H1 (cell line): ENCODE data around the gene CABP4. TPM values are rescaled to one million over a fixed set of nuclear protein-coding genes. Genes with fewer than 3 reads are reported as not detected.

Source experiments
- CTCF ChIA-PET: fragments of 300-600 bp; sonication (Branson Sonifier 250); formaldehyde crosslinking; loops from one replicate; lab custom pipeline; 2021; ENCODE audit not compliant: partially characterized antibody; lab: Charles Lee
- POLR2A ChIA-PET: fragments of 300-600 bp; sonication (Branson Sonifier 250); formaldehyde crosslinking; loops from one replicate; lab custom pipeline; 2021; ENCODE audit warnings: inconsistent platforms; ENCODE audit not compliant: partially characterized antibody; lab: Charles Lee
- DNase-seq, 2 experiments: peaks; one replicate each; pipeline versions ENCODE4 v3.0.0 to v3.0.0-alpha.2; 2010 to 2022; ENCODE audit warnings: low spot score in 2 of 2, low read depth in 1 of 2, mixed read lengths in 1 of 2
- FAIRE-seq: peaks from 2 replicates; lab custom pipeline; 2011; peaks lifted over from hg19 to GRCh38; lab: Jason Lieb, UNC
- H2AFZ ChIP-seq: 2 replicates; pipeline ENCODE4 v1.8.1; 2012; ENCODE audit warnings: low read length, inconsistent platforms
- H2AK5ac ChIP-seq: 2 replicates; pipeline ENCODE4 v1.6.1; 2013; ENCODE audit warnings: low read depth, low read length
- H2BK120ac ChIP-seq: replicated peaks from 2 replicates; pipeline ENCODE3; 2013; ENCODE audit warnings: low read depth, low read length, inconsistent platforms
- H2BK12ac ChIP-seq: 2 replicates; pipeline ENCODE4 v1.6.1; 2013; ENCODE audit warnings: low read depth, low read length
- H2BK15ac ChIP-seq: 2 replicates; pipeline ENCODE4 v1.6.1; 2013; ENCODE audit warnings: low read length
- H2BK20ac ChIP-seq: 2 replicates; pipeline ENCODE4 v1.6.1; 2013; ENCODE audit warnings: low read length
- H2BK5ac ChIP-seq: 2 replicates; pipeline ENCODE4 v1.6.1; 2013; ENCODE audit warnings: low read depth, low read length
- H3K14ac ChIP-seq: 2 replicates; pipeline ENCODE4 v1.6.1; 2013; ENCODE audit warnings: inconsistent platforms; ENCODE audit not compliant: insufficient read length
- H3K18ac ChIP-seq: 2 replicates; pipeline ENCODE4 v1.6.1; 2013; ENCODE audit warnings: low read length; ENCODE audit errors: extremely low read depth
- H3K23ac ChIP-seq: 2 replicates; pipeline ENCODE4 v1.6.1; 2013; ENCODE audit warnings: inconsistent platforms; ENCODE audit not compliant: insufficient read length
- H3K23me2 ChIP-seq: 2 replicates; pipeline ENCODE4 v1.6.1; 2013; ENCODE audit warnings: low read depth, low read length
- H3K27ac ChIP-seq: 2 replicates; pipeline ENCODE4 v1.6.1; 2011; ENCODE audit warnings: low read depth, low read length, inconsistent platforms
- H3K27me3 ChIP-seq, 4 experiments: replicated peaks in 1 of 4; 1 replicate in 1 of 4; 2 replicates in 3 of 4; pipeline versions ENCODE4 v1.6.1 to v1.8.1; 2011 to 2013; ENCODE audit warnings: low read length in 3 of 4, mild to moderate bottlenecking in 3 of 4, inconsistent platforms in 2 of 4, mixed read lengths in 2 of 4, moderate library complexity in 1 of 4; ENCODE audit not compliant: control insufficient read depth in 3 of 4, insufficient read depth in 3 of 4; ENCODE audit errors: extremely low read depth in 1 of 4
- H3K36me3 ChIP-seq, 4 experiments: 2 replicates each; pipeline versions ENCODE4 v1.6.1 to v1.8.1; 2011 to 2013; ENCODE audit warnings: mild to moderate bottlenecking in 4 of 4, low read length in 3 of 4, moderate library complexity in 2 of 4, control low read depth in 1 of 4, inconsistent platforms in 1 of 4; ENCODE audit not compliant: insufficient read depth in 4 of 4, control insufficient read depth in 2 of 4
- H3K4ac ChIP-seq: replicated peaks from 2 replicates; pipeline ENCODE3; 2013; ENCODE audit warnings: low read length, low read depth, mixed read lengths, inconsistent platforms; ENCODE audit not compliant: insufficient read length
- H3K4me1 ChIP-seq, 4 experiments: replicated peaks in 1 of 4; 1 replicate in 1 of 4; 2 replicates in 3 of 4; pipeline versions ENCODE4 v1.6.1 to v1.8.1; 2011 to 2013; ENCODE audit warnings: low read length in 3 of 4, inconsistent platforms in 2 of 4, mixed read lengths in 1 of 4; ENCODE audit not compliant: insufficient read depth in 4 of 4, control insufficient read depth in 3 of 4
- H3K4me2 ChIP-seq, 2 experiments: 2 replicates each; pipeline versions ENCODE4 v1.6.1 to v1.8.1; 2011 to 2013; ENCODE audit warnings: low read depth in 2 of 2, low read length in 2 of 2, control low read depth in 1 of 2, inconsistent platforms in 1 of 2, mild to moderate bottlenecking in 1 of 2; ENCODE audit not compliant: insufficient read depth in 1 of 2
- H3K4me3 ChIP-seq, 4 experiments: fragments of 200-600, 300-600 bp in 1 of 4; sonication (generic), shearing (Covaris generic), sonication (Bioruptor Twin) in 1 of 4; 2 replicates each; pipeline versions ENCODE4 v1.5.1 to v1.8.1; 2011 to 2016; ENCODE audit warnings: low read length in 4 of 4, low read depth in 3 of 4, control low read depth in 2 of 4, inconsistent platforms in 2 of 4, mild to moderate bottlenecking in 2 of 4, mixed read lengths in 1 of 4, moderate library complexity in 1 of 4; ENCODE audit not compliant: insufficient read depth in 2 of 4; ENCODE audit errors: extremely low read depth in 1 of 4
- H3K56ac ChIP-seq: replicated peaks from 2 replicates; pipeline ENCODE3; 2013; ENCODE audit warnings: low read depth, mild to moderate bottlenecking, mixed read lengths, low read length, inconsistent platforms; ENCODE audit not compliant: insufficient read length
- H3K79me1 ChIP-seq: 2 replicates; pipeline ENCODE4 v1.6.1; 2013; ENCODE audit warnings: low read depth, low read length, control low read depth
- H3K79me2 ChIP-seq, 2 experiments: 2 replicates each; pipeline versions ENCODE4 v1.6.1 to v1.8.1; 2012 to 2013; ENCODE audit warnings: low read length in 2 of 2, mild to moderate bottlenecking in 2 of 2, inconsistent platforms in 1 of 2; ENCODE audit not compliant: insufficient read depth in 2 of 2, control insufficient read depth in 1 of 2
- H3K9ac ChIP-seq, 4 experiments: replicated peaks in 1 of 4; 1 replicate in 1 of 4; 2 replicates in 3 of 4; pipeline versions ENCODE4 v1.6.1 to v1.8.1; 2011 to 2013; ENCODE audit warnings: low read depth in 3 of 4, low read length in 3 of 4, control low read depth in 2 of 4, mild to moderate bottlenecking in 2 of 4, moderate library complexity in 2 of 4, inconsistent platforms in 1 of 4; ENCODE audit errors: extremely low read depth in 1 of 4
- H3K9me3 ChIP-seq, 2 experiments: 2 replicates each; pipeline versions ENCODE4 v1.6.1 to v1.8.1; 2012 to 2013; ENCODE audit warnings: mild to moderate bottlenecking in 2 of 2, moderate library complexity in 2 of 2, control low read depth in 1 of 2, inconsistent platforms in 1 of 2, low read depth in 1 of 2, low read length in 1 of 2, mixed read lengths in 1 of 2; ENCODE audit not compliant: insufficient read depth in 2 of 2
- H4K20me1 ChIP-seq, 2 experiments: replicated peaks in 1 of 2; 2 replicates each; pipeline versions ENCODE3 to v1.8.1; 2011 to 2013; ENCODE audit warnings: inconsistent platforms in 2 of 2, low read length in 2 of 2, mild to moderate bottlenecking in 1 of 2; ENCODE audit not compliant: insufficient read depth in 2 of 2, control insufficient read depth in 1 of 2
- H4K5ac ChIP-seq: 2 replicates; pipeline ENCODE4 v1.6.1; 2013; ENCODE audit warnings: low read length, low read depth, mixed read lengths, inconsistent platforms; ENCODE audit not compliant: insufficient read length
- H4K8ac ChIP-seq: 2 replicates; pipeline ENCODE4 v1.8.0; 2013; ENCODE audit warnings: mild to moderate bottlenecking, moderate library complexity, low read length, inconsistent platforms; ENCODE audit not compliant: insufficient read depth; ENCODE audit errors: extremely low read depth
- H4K91ac ChIP-seq: replicated peaks from 2 replicates; pipeline ENCODE3; 2013; ENCODE audit warnings: low read length, mixed read lengths, inconsistent platforms; ENCODE audit not compliant: insufficient read length
- ATF2 ChIP-seq: IDR thresholded peaks from 2 replicates; pipeline ENCODE4 v1.6.1; 2012; ENCODE audit warnings: low read length, inconsistent platforms
- ATF3 ChIP-seq: IDR thresholded peaks from 2 replicates; pipeline ENCODE4 v1.6.1; 2011; ENCODE audit warnings: low read depth, mild to moderate bottlenecking, low read length; ENCODE audit not compliant: insufficient read depth
- EZH2 ChIP-seq: fragments of 200-600 bp; sonication (generic); IDR thresholded peaks from 2 replicates; pipeline ENCODE4 v1.7.1; 2012; ENCODE audit warnings: low read depth, mild to moderate bottlenecking, moderate library complexity, low read length, inconsistent platforms; ENCODE audit not compliant: severe bottlenecking
- JUN ChIP-seq: IDR thresholded peaks from 2 replicates; pipeline ENCODE4 v1.6.1; 2011; ENCODE audit warnings: low read depth, mild to moderate bottlenecking, improper control_type of control experiment, low read length
- KDM1A ChIP-seq: fragments of 200-600, 300-600 bp; sonication (generic); IDR thresholded peaks from 2 replicates; pipeline ENCODE4 v1.7.1; 2016; ENCODE audit warnings: mild to moderate bottlenecking, low read length, borderline replicate concordance
- POLR2AphosphoS5 ChIP-seq: IDR thresholded peaks from 2 replicates; pipeline ENCODE4 v1.6.1; 2011; ENCODE audit warnings: low read depth, low read length
- RNF2 ChIP-seq: fragments of 200-900, 300-1000 bp; sonication (generic); IDR thresholded peaks from 2 replicates; pipeline ENCODE4 v1.7.1; 2016; ENCODE audit warnings: borderline replicate concordance, low read depth, mild to moderate bottlenecking, antibody characterized with exemption, low read length; ENCODE audit not compliant: poor library complexity, severe bottlenecking; ENCODE audit errors: missing control alignments
- TAF1 ChIP-seq: IDR thresholded peaks from 2 replicates; pipeline ENCODE4 v1.6.1; 2011; ENCODE audit warnings: mild to moderate bottlenecking, low read depth, low read length
- WGBS, 2 experiments: shearing (Covaris generic) in 1 of 2; methylation state at CpG; one replicate each; pipeline versions ENCODE4 v1.1.6 to v1.1.7; 2013 to 2015; ENCODE audit warnings: low lambda C conversion rate in 2 of 2, mixed read lengths in 2 of 2, inconsistent platforms in 1 of 2, low coverage in 1 of 2, missing lambda C conversion rate in 1 of 2; ENCODE audit not compliant: insufficient replicate concordance in 2 of 2, insufficient coverage in 1 of 2, insufficient read length in 1 of 2; ENCODE audit errors: extremely low coverage in 1 of 2, missing lambda C conversion rate in 1 of 2; 5-methylcytosine and 5-hydroxymethylcytosine counted together
- polyA plus RNA-seq, 7 experiments: library from polyadenylated mRNA; depleted of rRNA in 3 of 7; stranded (reverse) in 5 of 7; unstranded in 2 of 7; fragments of >200 nt in 5 of 7; fragments of 200-250 nt in 2 of 7; gene quantifications; 1 replicate in 5 of 7; 2 replicates in 1 of 7; 4 replicates in 1 of 7; pipeline versions ENCODE4 v1.2.1 to v1.2.3, GENCODE V29; 2011 to 2013; ENCODE audit warnings: missing spikeins in 2 of 7, mixed read lengths in 2 of 7
- total RNA-seq: library from RNA; stranded (reverse); fragmentation: NEBNext Ultra II Directional; extraction: Animal tissue kit (Norgen Biotek cat#: 25700); gene quantifications from 2 replicates; pipeline ENCODE4 v1.2.1, GENCODE V29; 2021

Gene CABP4
- total and polyA plus RNA-seq, 2 of the 8 experiments (the other 6 are each of a cell fraction or from before 2014, with no cell fraction given), result not detected

GRCh38 chr11:67507864-67508485 is 52.8 kb downstream of the CABP4 start, which contains the start of gene CDK2AP2:
TSS of gene CDK2AP2 (minus strand) at chr11:67508162. CDS start at chr11:67508082, 80 bp downstream.
- Histone ChIP-seq H2AFZ (peak within 1 kb of the TSS; percentile 47; the same call in 1 of the 2 replicates), H2BK120ac (no peak within 1 kb of the TSS), H3K27ac (peak within 1 kb of the TSS; percentile 88), H3K79me2 (0 out of 4 replicates have a peak, but pooled peaks cover 0 to 8% of the 10 kb centered on the region in 2 experiments), H4K8ac (peak within 1 kb of the TSS; percentile 96), H4K20me1 (peaks cover 3 to 11% of the 10 kb centered on the region in 2 experiments), H3K36me3 (no peaks in the 10 kb centered on the region), H3K9ac (peak within 1 kb of the TSS; percentile 72 to 87 (median 80)), H2BK15ac (no peak within 1 kb of the TSS), H3K18ac (peak within 1 kb of the TSS; percentile 99), H3K4me3 (peak within 1 kb of the TSS; percentile 74 to 89 (median 86)), H3K23ac (no peak within 1 kb of the TSS), H2BK12ac (peak within 1 kb of the TSS; percentile 75; the same call in 1 of the 2 replicates), H3K79me1 (no peaks in the 10 kb centered on the region), H2BK20ac (no peak within 1 kb of the TSS), H3K4me2 (peak within 1 kb of the TSS; percentile 66 to 84), H3K14ac (no peak within 1 kb of the TSS), H4K91ac (no peak within 1 kb of the TSS), H2AK5ac (no peak within 1 kb of the TSS), H3K9me3 (no peaks in the 10 kb centered on the region), H2BK5ac (peak within 1 kb of the TSS; percentile 96), H3K23me2 (peaks cover 23% of the 10 kb centered on the region), H3K4me1 (peaks cover 0 to 30% (median 10%) of the 10 kb centered on the region in 4 experiments; a peak in 6 of 7 replicates), H3K4ac (no peak within 1 kb of the TSS), H3K27me3 (peaks cover 0 to 10% (median 5%) of the 10 kb centered on the region in 4 experiments; a peak in 3 of 7 replicates), H3K56ac (peak within 1 kb of the TSS; percentile 85), H4K5ac (peak within 1 kb of the TSS; percentile 87)
- peak; percentile 98 to 99 for DNase-seq
- WGBS, 2 experiments, result 1% methylated on average over 54 of the region's 57 CpGs; no CpG with 5 or more reads in 1 of the 2 experiments
- no peak for FAIRE-seq
- CTCF ChIA-PET, result interaction anchor here (1.2 kb wide), 1 partner anchor 151 kb away, joined by 4 read pairs; no protein-coding TSS in a partner anchor
- POLR2A ChIA-PET, result interaction anchor here (0.8 to 1.0 kb wide), 4 partner anchors 9 to 43 kb away, joined by 3 to 5 read pairs (median 4); no protein-coding TSS in a partner anchor
- TF ChIP-seq EZH2 (no peak), POLR2AphosphoS5 (peak; percentile 42; the same call in 1 of the 2 replicates), ATF3 (0 out of 2 replicates have a peak, but pooled peaks have one; percentile 6), TAF1 (peak; percentile 48; the same call in 1 of the 2 replicates), JUN (no peak), KDM1A (peak; percentile 98), ATF2 (peak; percentile 21; the same call in 1 of the 2 replicates), RNF2 (no peak)
